Suprapubic skin (tissue), 4 donors: Measurements from ENCODE around the gene RAPGEF4.

Experiments
- EP300 ChIP-seq: sonication (generic); formaldehyde crosslinking; IDR thresholded peaks from one replicate; pipeline ENCODE4 v1.6.1; 2017; ENCODE audit warnings: antibody characterized with exemption
- POLR2A ChIP-seq, 2 donors: fragments of 450-650 bp; IDR thresholded peaks; one replicate each; pipeline ENCODE4 v1.6.1; 2017; ENCODE audit warnings: antibody characterized with exemption in 2 of 2, mild to moderate bottlenecking in 2 of 2, moderate library complexity in 2 of 2
- POLR2AphosphoS5 ChIP-seq, 3 donors: sonication (generic); formaldehyde crosslinking; IDR thresholded peaks; one replicate each; pipeline ENCODE4 v1.6.1; 2017; ENCODE audit warnings: antibody characterized with exemption in 3 of 3
- TF ChIP-seq, protein P1 (sequence below), 2 donors: fragments of 200-600 bp in 1 of 2; fragments of 450-650 bp in 1 of 2; sonication (generic) in 1 of 2; IDR thresholded peaks; one replicate each; pipeline ENCODE4 v1.5.1; 2016 to 2019; ENCODE audit warnings: antibody characterized with exemption in 2 of 2, mild to moderate bottlenecking in 1 of 2, moderate library complexity in 1 of 2

DNA sequence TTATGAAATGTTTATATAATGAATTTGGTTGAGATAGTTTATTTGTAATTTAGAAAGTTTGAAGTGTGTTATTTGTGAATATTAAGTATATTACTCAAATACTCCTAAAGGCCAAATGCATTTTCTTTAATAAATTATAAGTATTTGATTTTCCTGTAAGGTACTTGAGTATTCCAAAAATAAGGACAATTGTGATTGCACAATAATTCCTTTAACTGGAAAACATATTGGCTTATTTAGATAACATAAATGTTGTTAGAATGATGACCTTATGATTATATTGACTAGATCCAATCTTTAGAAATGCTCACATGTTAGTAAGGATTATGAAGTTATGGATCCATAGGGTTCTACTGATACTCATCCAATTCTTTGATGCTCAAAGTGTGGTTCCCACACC, 214.9 kb downstream of the RAPGEF4 start:
- TF ChIP-seq, protein P1, sequence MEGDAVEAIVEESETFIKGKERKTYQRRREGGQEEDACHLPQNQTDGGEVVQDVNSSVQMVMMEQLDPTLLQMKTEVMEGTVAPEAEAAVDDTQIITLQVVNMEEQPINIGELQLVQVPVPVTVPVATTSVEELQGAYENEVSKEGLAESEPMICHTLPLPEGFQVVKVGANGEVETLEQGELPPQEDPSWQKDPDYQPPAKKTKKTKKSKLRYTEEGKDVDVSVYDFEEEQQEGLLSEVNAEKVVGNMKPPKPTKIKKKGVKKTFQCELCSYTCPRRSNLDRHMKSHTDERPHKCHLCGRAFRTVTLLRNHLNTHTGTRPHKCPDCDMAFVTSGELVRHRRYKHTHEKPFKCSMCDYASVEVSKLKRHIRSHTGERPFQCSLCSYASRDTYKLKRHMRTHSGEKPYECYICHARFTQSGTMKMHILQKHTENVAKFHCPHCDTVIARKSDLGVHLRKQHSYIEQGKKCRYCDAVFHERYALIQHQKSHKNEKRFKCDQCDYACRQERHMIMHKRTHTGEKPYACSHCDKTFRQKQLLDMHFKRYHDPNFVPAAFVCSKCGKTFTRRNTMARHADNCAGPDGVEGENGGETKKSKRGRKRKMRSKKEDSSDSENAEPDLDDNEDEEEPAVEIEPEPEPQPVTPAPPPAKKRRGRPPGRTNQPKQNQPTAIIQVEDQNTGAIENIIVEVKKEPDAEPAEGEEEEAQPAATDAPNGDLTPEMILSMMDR (IDR thresholded peaks at IDR 0.05), result no peak
- TF ChIP-seq POLR2AphosphoS5 (IDR thresholded peaks at IDR 0.05), result no peak
- no peak for TF ChIP-seq POLR2A (IDR thresholded peaks at IDR 0.05)
- no peak for TF ChIP-seq EP300
